Fibroblast of upper back skin (primary cell): Measurements from ENCODE around the gene MOB3A.
"Not testable (repeated sequence)": the region's sequence is repeated elsewhere in the genome, so short reads cannot be mapped to it uniquely, and the experiment has no call there.

ENCODE experiments used
- DNase-seq: peaks from one replicate; pipeline ENCODE4 v3.0.0-alpha.2; 2013

Gene MOB3A

GRCh38 chr19:2096034-2096479, at the start of gene MOB3A:
Gene MOB3A (minus strand): TSS chr19:2096326. CDS start chr19:2078560, 17,766 bp downstream.
- DNase-seq: peak; percentile 92

- DNase-seq: no peak
Observed at GRCh38 chr19:2145831-2146241, 49.7 kb upstream of the MOB3A start.

- no peak for DNase-seq
Observed at GRCh38 chr19:2144190-2144589, 48.1 kb upstream of the MOB3A start.

- no peak for DNase-seq
Observed at GRCh38 chr19:2142173-2142829, 46.2 kb upstream of the MOB3A start.

GRCh38 chr19:2140138-2140569, 44.0 kb upstream of the MOB3A start:
- no peak for DNase-seq

GRCh38 chr19:2139385-2140137, 43.4 kb upstream of the MOB3A start:
- no peak for DNase-seq

GRCh38 chr19:2138061-2138728, 42.1 kb upstream of the MOB3A start:
- DNase-seq: no peak

GRCh38 chr19:2136796-2137195, 40.7 kb upstream of the MOB3A start:
- DNase-seq: no peak

GRCh38 chr19:2135474-2136402, 39.6 kb upstream of the MOB3A start:
- DNase-seq: no peak

GRCh38 chr19:2132731-2133490, 36.8 kb upstream of the MOB3A start:
- no peak for DNase-seq

GRCh38 chr19:2132191-2132590, 36.1 kb upstream of the MOB3A start:
- DNase-seq: no peak

- DNase-seq: not testable (repeated sequence)
Observed at GRCh38 chr19:2131012-2131975, 35.2 kb upstream of the MOB3A start.

GRCh38 chr19:2129892-2130770, 34.0 kb upstream of the MOB3A start:
- DNase-seq: no peak

- no peak for DNase-seq
Observed at GRCh38 chr19:2129486-2129885, 33.4 kb upstream of the MOB3A start.

- DNase-seq: no peak
Observed at GRCh38 chr19:2129022-2129421, 32.9 kb upstream of the MOB3A start.

GRCh38 chr19:2128252-2128651, 32.1 kb upstream of the MOB3A start:
- DNase-seq: not testable (repeated sequence)

GRCh38 chr19:2127758-2128157, 31.6 kb upstream of the MOB3A start:
- DNase-seq: no peak

GRCh38 chr19:2126879-2127518, 30.9 kb upstream of the MOB3A start:
- no peak for DNase-seq
